HG02943 (cell line): ENCODE data around the gene DPY19L2.
"Not testable (repeated sequence)": the region's sequence is repeated elsewhere in the genome, so short reads cannot be mapped to it uniquely, and the experiment has no call there.

Experiments used
- ATAC-seq: cut with Tn5 transposase; IDR thresholded peaks from one replicate; pipeline ENCODE4 v1.9.1; 2021; ENCODE audit warnings: mild to moderate bottlenecking, low read depth, moderate library complexity; ENCODE audit not compliant: unreplicated experiment

Gene DPY19L2

DNA sequence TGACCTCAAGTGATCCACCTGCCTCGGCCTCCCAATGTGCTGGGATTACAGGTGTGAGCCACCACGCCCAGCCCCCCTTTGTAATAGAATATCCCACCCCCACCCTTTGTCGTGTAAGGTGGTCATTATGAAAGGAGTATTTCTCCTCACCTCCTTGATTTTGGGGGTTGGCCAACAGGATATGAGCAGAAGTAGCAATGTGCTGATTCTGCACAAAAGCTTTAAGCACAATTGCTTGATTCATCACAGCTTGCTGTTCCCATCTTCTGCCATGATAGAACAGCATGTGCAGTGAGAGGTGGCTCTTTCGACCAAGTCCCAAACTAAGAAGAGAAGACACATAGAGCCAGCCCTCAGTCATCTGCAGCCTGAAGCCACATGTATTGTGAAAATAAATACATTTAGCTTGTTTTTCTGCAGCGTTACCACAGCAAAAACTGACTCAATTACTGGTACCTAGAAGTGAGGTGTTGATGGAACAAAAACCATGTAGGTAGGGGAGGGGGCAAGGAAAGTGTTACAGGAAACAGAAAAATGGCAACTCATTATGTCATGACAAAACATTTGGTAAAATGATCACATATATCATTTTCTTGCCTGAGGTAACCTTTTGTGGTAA is 122.9 kb downstream of the DPY19L2 start:
- not testable (repeated sequence) for ATAC-seq

DNA sequence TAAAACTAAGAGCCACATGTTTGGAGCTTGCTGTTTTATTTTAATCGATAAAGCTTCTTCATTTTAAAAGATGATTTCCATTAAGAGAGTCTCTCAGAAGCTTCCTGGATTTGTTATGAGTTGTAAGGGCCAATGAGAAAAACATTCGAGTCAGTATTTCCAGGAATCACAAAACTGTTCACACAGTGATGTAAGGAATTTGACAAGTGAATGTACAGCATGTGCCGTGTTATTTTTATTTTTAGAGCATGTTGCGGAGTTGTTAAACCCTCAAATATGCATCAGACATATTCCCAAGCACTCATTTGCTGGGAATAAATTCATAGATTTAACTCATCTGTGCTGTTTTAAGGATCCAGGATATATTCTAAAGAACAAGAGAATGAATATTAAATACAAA is 129.6 kb downstream of the DPY19L2 start:
- not testable (repeated sequence) for ATAC-seq

DNA sequence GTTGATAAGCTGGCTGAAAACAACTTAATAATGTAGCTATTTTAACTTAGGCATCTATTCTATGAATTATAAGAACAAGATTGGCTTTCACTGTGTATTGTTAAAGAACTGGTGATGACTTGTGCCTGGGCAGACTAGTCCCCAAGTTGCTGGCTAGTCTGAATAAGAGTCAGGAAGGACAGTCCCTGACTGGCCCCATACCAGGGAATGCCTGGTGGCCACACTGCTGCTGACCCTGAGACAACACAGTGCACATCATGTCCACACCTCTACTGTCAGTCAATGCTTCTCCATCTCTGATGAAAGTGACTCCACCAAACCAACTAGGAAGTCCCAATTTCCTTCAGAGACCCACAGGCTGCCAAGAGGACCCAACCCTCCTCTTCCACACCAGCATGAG is 130.5 kb downstream of the DPY19L2 start:
- ATAC-seq, result not testable (repeated sequence)

DNA sequence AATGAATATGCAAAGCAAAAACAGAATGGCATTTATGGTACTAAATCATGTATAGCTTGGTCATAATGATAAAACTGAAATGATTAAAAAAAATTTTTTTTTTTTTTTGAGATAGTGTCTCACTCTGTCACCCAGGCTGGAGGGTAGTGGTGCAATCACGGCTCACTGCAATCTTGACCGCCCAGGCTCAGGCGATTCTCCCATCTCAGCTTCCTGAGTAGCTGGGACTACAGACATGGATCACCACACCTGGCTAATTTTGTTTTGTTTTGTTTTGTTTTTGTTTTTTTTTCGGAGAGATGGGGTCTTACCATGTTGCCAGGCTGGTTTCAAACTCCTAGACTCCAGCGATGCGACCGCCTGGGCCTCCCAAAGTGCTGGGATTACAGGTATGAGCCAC is 138.7 kb downstream of the DPY19L2 start:
- ATAC-seq, result not testable (repeated sequence)

DNA sequence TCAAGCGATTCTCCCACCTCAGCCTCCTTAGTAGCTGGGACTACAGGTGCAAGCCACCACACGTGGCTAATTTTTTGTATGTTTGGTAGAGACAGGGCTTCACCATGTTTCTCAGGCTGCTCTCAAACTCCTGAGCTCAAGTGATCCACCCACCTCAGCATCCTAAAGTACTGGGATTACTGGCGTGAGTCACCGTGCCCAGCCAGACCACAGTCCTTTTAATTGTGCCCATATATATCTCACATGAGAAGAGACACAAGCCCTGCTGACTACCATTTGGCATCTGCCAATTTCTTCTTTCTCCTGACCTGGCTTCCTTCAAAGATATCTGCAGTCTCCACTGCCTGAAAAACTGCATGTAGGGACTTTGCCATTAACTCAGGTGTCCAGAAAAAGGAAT is 142.5 kb downstream of the DPY19L2 start:
- ATAC-seq, result no peak

DNA sequence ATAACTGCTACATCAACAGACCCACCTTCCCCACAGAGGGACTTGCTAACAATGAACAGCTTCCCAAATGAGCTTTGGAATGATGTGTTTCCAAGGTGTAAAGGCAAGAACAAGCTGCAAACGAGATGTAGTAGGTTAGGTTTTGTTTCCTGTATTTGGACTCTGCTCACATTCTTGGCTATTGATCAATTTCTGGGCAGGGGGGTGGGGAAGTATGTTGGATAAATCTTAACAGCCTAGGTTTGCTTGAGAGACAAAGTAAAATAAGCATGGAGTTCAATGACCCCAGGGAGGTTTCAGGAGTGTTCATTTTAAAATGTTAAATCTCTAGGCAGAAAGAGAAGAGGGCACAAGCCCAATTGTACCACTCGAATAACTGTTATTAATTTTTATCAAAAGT is 146.6 kb downstream of the DPY19L2 start:
- no peak for ATAC-seq
